Natural killer cell (primary cell): Measurements from ENCODE around the gene RASGRF1. TPM values are rescaled to one million over a fixed set of nuclear protein-coding genes. Genes with fewer than 3 reads are reported as not detected.
A peak's percentile ranks its signal among the peaks of the same experiment; 100 is the strongest.

ENCODE experiments used
- ATAC-seq, 3 donors: fragments of 150-1000 bp in 2 of 3; fragments of 200-7000 bp in 1 of 3; cut with Tn5 transposase; 1 replicate in 1 of 3; 2 replicates in 2 of 3; pipeline ENCODE4 v1.10.0; 2021; ENCODE audit warnings: mild to moderate bottlenecking in 2 of 3, moderate library complexity in 2 of 3
- DNase-seq, 2 donors: peaks; one replicate each; pipeline versions ENCODE4 v3.0.0 to v3.0.0-alpha.2; 2013 to 2021; ENCODE audit warnings: mixed read lengths in 1 of 2
- H3K27ac ChIP-seq: one replicate; pipeline ENCODE4 v1.5.1; 2013; ENCODE audit warnings: mild to moderate bottlenecking, low read length
- H3K27me3 ChIP-seq: one replicate; pipeline ENCODE4 v1.6.1; 2013; ENCODE audit warnings: low read length; ENCODE audit not compliant: control insufficient read depth, insufficient read depth
- H3K36me3 ChIP-seq: one replicate; pipeline ENCODE4 v1.6.1; 2013; ENCODE audit warnings: low read length; ENCODE audit not compliant: control insufficient read depth, insufficient read depth
- H3K4me1 ChIP-seq: one replicate; pipeline ENCODE4 v1.6.1; 2013; ENCODE audit warnings: low read length; ENCODE audit not compliant: control insufficient read depth, insufficient read depth
- H3K4me3 ChIP-seq: one replicate; pipeline ENCODE4 v1.5.1; 2013; ENCODE audit warnings: low read length
- H3K9me3 ChIP-seq: one replicate; pipeline ENCODE4 v1.6.1; 2013; ENCODE audit warnings: low read length; ENCODE audit not compliant: control insufficient read depth, insufficient read depth
- H3K27ac Mint-ChIP-seq, 2 donors: one replicate each; pipeline ENCODE4 v1.8.0; 2022; ENCODE audit warnings: mild to moderate bottlenecking in 2 of 2, mixed read lengths in 2 of 2, moderate library complexity in 1 of 2
- H3K27me3 Mint-ChIP-seq, 2 donors: one replicate each; pipeline ENCODE4 v1.8.0; 2022; ENCODE audit warnings: low read depth in 2 of 2, mixed read lengths in 2 of 2
- H3K36me3 Mint-ChIP-seq: one replicate; pipeline ENCODE4 v1.8.0; 2022; ENCODE audit warnings: mixed read lengths
- H3K4me1 Mint-ChIP-seq, 2 donors: one replicate each; pipeline ENCODE4 v1.8.0; 2022; ENCODE audit warnings: mixed read lengths in 2 of 2
- H3K4me3 Mint-ChIP-seq: one replicate; pipeline ENCODE4 v1.8.0; 2022; ENCODE audit warnings: mild to moderate bottlenecking, moderate library complexity, mixed read lengths
- H3K9me3 Mint-ChIP-seq, 2 donors: one replicate each; pipeline ENCODE4 v1.8.0; 2022; ENCODE audit warnings: mixed read lengths in 2 of 2
- WGBS: methylation state at CpG from one replicate; pipeline ENCODE4 v1.1.7; 2013; ENCODE audit warnings: missing lambda C conversion rate; ENCODE audit not compliant: insufficient coverage; 5-methylcytosine and 5-hydroxymethylcytosine counted together
- intact Hi-C: fragments of 100-400 bp; cut with micrococcal nuclease; formaldehyde crosslinking; loops from one replicate; pipeline ENCODE4 v1.14.2; 2022
- total RNA-seq, 4 donors: library from RNA; stranded (reverse); fragments of 120-200 nt in 1 of 4; gene quantifications; one replicate each; pipeline versions ENCODE4 v1.2.3 to v1.2.4, GENCODE V29; 2013 to 2022
- TF ChIP-seq, protein P1 (sequence below): fragments of 200-600 bp; IDR thresholded peaks from one replicate; pipeline ENCODE4 v1.8.0; 2022; ENCODE audit warnings: antibody characterized with exemption

RASGRF1 gene
- total RNA-seq, 3 donors from 2014 or later (not counting 1 experiment from before 2014, with no cell fraction given) = not detected

DNA sequence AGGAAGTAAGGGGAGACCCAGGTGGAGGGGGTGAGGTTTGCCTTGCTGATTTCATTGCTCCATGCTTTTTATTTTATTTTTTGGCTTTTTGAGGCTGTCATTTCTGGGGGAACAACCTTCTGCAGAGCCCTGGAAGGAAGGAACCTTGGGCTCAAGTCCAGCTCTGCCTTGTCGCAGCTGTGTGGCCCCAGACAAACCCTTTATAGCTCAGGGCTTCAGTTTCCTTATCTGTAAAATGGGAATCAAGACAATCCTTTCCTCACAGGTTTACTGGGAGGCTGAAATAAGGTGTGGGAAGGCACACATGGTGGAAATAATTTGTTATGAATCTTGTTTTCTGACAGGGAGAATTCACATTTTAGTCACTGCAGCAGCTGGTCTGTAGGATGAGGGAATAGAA, 100.3 kb downstream of the RASGRF1 start:
- Mint-ChIP-seq H3K27ac (no peak overlapping the region), H3K36me3 (no peaks in the 10 kb centered on the region), H3K9me3 (no peaks in the 10 kb centered on the region), H3K27me3 (peaks cover 3 to 23% of the 10 kb centered on the region in 2 donors), H3K4me1 (peaks cover 0 to 6% of the 10 kb centered on the region in 2 donors), H3K4me3 (no peak overlapping the region)
- ATAC-seq (no peak), DNase-seq (no peak)
- no peak overlapping the region for H3K4me3 ChIP-seq
- H3K9me3 ChIP-seq = no peaks in the 10 kb centered on the region
- 55% methylated on average over 1 of the region's 1 CpG for WGBS
- TF ChIP-seq, protein P1, sequence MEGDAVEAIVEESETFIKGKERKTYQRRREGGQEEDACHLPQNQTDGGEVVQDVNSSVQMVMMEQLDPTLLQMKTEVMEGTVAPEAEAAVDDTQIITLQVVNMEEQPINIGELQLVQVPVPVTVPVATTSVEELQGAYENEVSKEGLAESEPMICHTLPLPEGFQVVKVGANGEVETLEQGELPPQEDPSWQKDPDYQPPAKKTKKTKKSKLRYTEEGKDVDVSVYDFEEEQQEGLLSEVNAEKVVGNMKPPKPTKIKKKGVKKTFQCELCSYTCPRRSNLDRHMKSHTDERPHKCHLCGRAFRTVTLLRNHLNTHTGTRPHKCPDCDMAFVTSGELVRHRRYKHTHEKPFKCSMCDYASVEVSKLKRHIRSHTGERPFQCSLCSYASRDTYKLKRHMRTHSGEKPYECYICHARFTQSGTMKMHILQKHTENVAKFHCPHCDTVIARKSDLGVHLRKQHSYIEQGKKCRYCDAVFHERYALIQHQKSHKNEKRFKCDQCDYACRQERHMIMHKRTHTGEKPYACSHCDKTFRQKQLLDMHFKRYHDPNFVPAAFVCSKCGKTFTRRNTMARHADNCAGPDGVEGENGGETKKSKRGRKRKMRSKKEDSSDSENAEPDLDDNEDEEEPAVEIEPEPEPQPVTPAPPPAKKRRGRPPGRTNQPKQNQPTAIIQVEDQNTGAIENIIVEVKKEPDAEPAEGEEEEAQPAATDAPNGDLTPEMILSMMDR = no peak
- H3K27ac ChIP-seq = no peak overlapping the region
- intact Hi-C loops = no loop called here
- H3K36me3 ChIP-seq = no peaks in the 10 kb centered on the region
- H3K4me1 ChIP-seq = peaks cover 19% of the 10 kb centered on the region
- H3K27me3 ChIP-seq = no peaks in the 10 kb centered on the region

DNA sequence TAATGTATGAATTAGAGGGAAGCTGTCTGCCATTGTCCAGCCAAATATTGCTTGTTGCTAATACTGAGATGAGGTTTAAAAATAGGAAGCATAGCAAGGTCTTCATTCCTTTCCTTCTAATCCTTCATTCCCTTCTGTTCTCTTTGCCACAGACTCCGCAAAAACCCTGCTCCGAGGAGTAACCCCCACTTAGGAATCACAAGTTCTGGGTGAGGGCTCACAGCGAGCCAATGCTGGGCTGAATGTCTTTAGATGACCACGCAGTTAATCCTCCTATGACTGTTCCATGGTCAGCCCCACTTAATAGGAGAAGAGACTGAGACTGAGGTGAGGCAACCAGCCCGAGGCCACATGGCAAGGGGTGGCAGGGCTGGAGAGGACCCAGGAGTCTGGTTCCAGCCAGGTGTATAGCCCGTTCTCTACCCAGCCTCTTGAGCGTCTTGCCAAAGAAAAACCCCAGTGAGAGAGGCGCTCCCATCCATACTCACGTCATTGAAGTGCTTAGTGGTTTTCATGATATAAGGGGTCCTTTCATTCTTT, 100.8 kb downstream of the RASGRF1 start:
- DNase-seq (no peak), ATAC-seq (no peak)
- 91% methylated on average over 7 of the region's 9 CpGs for WGBS
- Histone ChIP-seq H3K36me3 (no peaks in the 10 kb centered on the region), H3K9me3 (no peaks in the 10 kb centered on the region), H3K4me3 (no peak overlapping the region), H3K4me1 (peaks cover 19% of the 10 kb centered on the region), H3K27me3 (no peaks in the 10 kb centered on the region), H3K27ac (no peak overlapping the region)
- H3K4me1 Mint-ChIP-seq = peaks cover 0 to 6% of the 10 kb centered on the region in 2 donors
- H3K36me3 Mint-ChIP-seq = no peaks in the 10 kb centered on the region
- peaks cover 3 to 23% of the 10 kb centered on the region in 2 donors for H3K27me3 Mint-ChIP-seq
- intact Hi-C loops = no loop called here
- H3K4me3 Mint-ChIP-seq = no peak overlapping the region
- no peaks in the 10 kb centered on the region for H3K9me3 Mint-ChIP-seq
- TF ChIP-seq, protein P1 = no peak
- no peak overlapping the region for H3K27ac Mint-ChIP-seq

DNA sequence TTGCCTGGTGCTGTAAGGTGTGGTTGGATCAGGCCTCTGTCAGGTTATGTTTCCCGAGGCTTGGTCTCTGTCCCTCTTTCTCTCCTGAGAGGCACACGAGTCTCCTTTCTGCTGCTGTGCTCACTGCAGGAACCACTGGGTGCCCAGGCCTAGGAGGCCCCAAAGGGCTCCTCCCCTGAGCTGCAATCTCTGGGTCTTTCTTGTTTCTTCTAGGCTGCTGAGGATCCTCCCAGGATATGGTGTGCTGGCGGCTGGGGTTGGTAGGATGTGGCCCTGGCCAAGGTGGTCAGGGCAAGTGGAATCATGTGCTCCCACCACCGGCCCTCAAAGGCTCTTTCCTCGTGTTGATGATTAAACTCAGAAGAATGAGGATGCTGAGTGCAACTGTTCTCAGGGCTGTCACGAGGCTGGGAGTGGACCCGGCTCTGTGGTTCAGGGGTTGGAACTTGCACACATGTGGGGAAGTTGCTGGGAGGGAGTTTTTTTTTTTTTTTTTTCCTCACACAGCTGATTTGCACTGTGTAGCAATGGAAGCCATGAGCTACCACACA, 102.1 kb downstream of the RASGRF1 start:
- Histone ChIP-seq H3K9me3 (no peaks in the 10 kb centered on the region), H3K36me3 (no peaks in the 10 kb centered on the region), H3K27me3 (no peaks in the 10 kb centered on the region), H3K4me3 (no peak overlapping the region), H3K4me1 (peaks cover 19% of the 10 kb centered on the region), H3K27ac (no peak overlapping the region)
- no peaks in the 10 kb centered on the region for H3K9me3 Mint-ChIP-seq
- peaks cover 3 to 27% of the 10 kb centered on the region in 2 donors for H3K27me3 Mint-ChIP-seq
- no peaks in the 10 kb centered on the region for H3K36me3 Mint-ChIP-seq
- intact Hi-C loops = no loop called here
- DNase-seq (no peak), ATAC-seq (peak in 2 of 3 donors; percentile 15 to 25)
- no peak overlapping the region for H3K4me3 Mint-ChIP-seq
- peaks cover 0 to 6% of the 10 kb centered on the region in 2 donors for H3K4me1 Mint-ChIP-seq
- TF ChIP-seq, protein P1 = no peak
- 21% methylated on average over 7 of the region's 7 CpGs for WGBS
- H3K27ac Mint-ChIP-seq = no peak overlapping the region
